WTC11 (cell line): ENCODE results near the gene FLOT2. TPM values are rescaled to one million over a fixed set of nuclear protein-coding genes. Genes with fewer than 3 reads are reported as not detected.
"Not testable (repeated sequence)": the region's sequence is repeated elsewhere in the genome, so short reads cannot be mapped to it uniquely, and the experiment has no call there.

Experiments used
- ATAC-seq: fragments of 200-7000 bp; cut with Tn5 transposase; 2 replicates; pipeline ENCODE4 v1.10.0; 2021; ENCODE audit warnings: mild to moderate bottlenecking, moderate library complexity
- CTCF ChIA-PET: fragments of 300-600 bp; sonication (Branson Sonifier 250); formaldehyde crosslinking; loops from one replicate; lab custom pipeline; 2021; ENCODE audit warnings: antibody characterized with exemption; lab: Charles Lee
- POLR2A ChIA-PET: fragments of 350-600 bp; sonication (Branson Sonifier 250); formaldehyde crosslinking; loops from one replicate; lab custom pipeline; 2021; ENCODE audit warnings: antibody characterized with exemption; lab: Charles Lee
- DNase-seq: peaks from one replicate; pipeline ENCODE4 v3.0.0; 2021; ENCODE audit warnings: low spot score
- H3K27ac Mint-ChIP-seq: 2 replicates; pipeline ENCODE4 v1.8.0; 2021; ENCODE audit warnings: mixed read lengths
- H3K27me3 Mint-ChIP-seq: 2 replicates; pipeline ENCODE4 v1.8.0; 2021; ENCODE audit warnings: low read depth, mild to moderate bottlenecking, moderate library complexity, mixed read lengths
- H3K36me3 Mint-ChIP-seq: 2 replicates; pipeline ENCODE4 v1.8.0; 2021; ENCODE audit warnings: mixed read lengths
- H3K4me1 Mint-ChIP-seq: 2 replicates; pipeline ENCODE4 v1.8.0; 2022; ENCODE audit warnings: mixed read lengths
- H3K4me3 Mint-ChIP-seq: 2 replicates; pipeline ENCODE4 v1.8.0; 2021; ENCODE audit warnings: mild to moderate bottlenecking, moderate library complexity, mixed read lengths
- H3K9me3 Mint-ChIP-seq: 2 replicates; pipeline ENCODE4 v1.8.0; 2021; ENCODE audit warnings: mixed read lengths
- ESRRA ChIP-seq: sonication (generic); formaldehyde crosslinking; IDR thresholded peaks from 2 replicates; pipeline ENCODE4 v1.8.1; 2022; ENCODE audit warnings: mild to moderate bottlenecking, missing genetic modification reagents, borderline replicate concordance
- GTF2I ChIP-seq: fragments of 250-450 bp; sonication (Bioruptor Pico); conservative IDR thresholded peaks from 2 replicates; pipeline ENCODE4 v1.4.0; 2021; ENCODE audit warnings: mild to moderate bottlenecking
- HMGA2 ChIP-seq: fragments of 250-450 bp; sonication (Bioruptor Pico); IDR thresholded peaks from 2 replicates; pipeline ENCODE4 v1.4.0; 2021; ENCODE audit warnings: mild to moderate bottlenecking, moderate library complexity
- OVOL2 ChIP-seq: fragments of 250-450 bp; sonication (Bioruptor Pico); IDR thresholded peaks from 2 replicates; pipeline ENCODE4 v1.9.0; 2021; ENCODE audit warnings: mild to moderate bottlenecking, borderline replicate concordance
- total RNA-seq: library from RNA; stranded (reverse); gene quantifications from 3 replicates; pipeline ENCODE4 v1.2.3, GENCODE V29; 2021
- TF ChIP-seq, protein P1 (sequence below): fragments of 200-600 bp; IDR thresholded peaks from 2 replicates; pipeline ENCODE4 v1.8.0; 2022; ENCODE audit warnings: antibody characterized with exemption
- TF ChIP-seq, protein P2 (sequence below): sonication (generic); formaldehyde crosslinking; IDR thresholded peaks from 2 replicates; pipeline ENCODE4 v1.8.0; 2023; ENCODE audit warnings: missing genetic modification reagents
- TF ChIP-seq, protein P3 (sequence below): sonication (generic); formaldehyde crosslinking; IDR thresholded peaks from 2 replicates; pipeline ENCODE4 v1.8.0; 2022; ENCODE audit warnings: missing genetic modification reagents
- TF ChIP-seq, protein P4 (sequence below): sonication (generic); formaldehyde crosslinking; IDR thresholded peaks from 2 replicates; pipeline ENCODE4 v1.8.0; 2022; ENCODE audit warnings: mild to moderate bottlenecking, missing genetic modification reagents
- TF ChIP-seq, protein P5 (sequence below): sonication (generic); formaldehyde crosslinking; IDR thresholded peaks from 2 replicates; pipeline ENCODE4 v1.8.1; 2023; ENCODE audit warnings: mild to moderate bottlenecking, missing genetic modification reagents, borderline replicate concordance

FLOT2 gene
- total RNA-seq, 1 experiment from 2014 or later: 139 TPM

DNA sequence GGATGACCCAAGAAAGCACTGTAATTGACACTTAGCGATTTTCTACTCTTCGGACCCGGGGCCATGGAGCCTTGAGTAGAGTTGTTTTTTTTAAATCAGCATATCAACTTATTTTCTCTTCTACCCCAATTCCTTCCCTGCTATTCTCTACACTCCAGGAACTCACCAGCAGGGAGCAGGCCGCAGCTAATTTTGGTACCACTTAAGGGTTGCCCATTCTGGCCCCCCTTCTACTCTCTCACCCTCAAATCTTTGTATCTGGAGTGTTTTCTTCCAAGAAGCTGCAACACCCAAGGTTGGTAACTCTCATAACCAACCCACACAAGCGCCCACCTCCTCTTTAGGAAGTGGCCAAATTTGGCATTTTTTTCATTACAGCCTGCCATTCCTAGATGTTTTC lies 48.3 kb downstream of the FLOT2 start (continued):
- TF ChIP-seq ESRRA (CRISPR knock-in tag): no peak

DNA sequence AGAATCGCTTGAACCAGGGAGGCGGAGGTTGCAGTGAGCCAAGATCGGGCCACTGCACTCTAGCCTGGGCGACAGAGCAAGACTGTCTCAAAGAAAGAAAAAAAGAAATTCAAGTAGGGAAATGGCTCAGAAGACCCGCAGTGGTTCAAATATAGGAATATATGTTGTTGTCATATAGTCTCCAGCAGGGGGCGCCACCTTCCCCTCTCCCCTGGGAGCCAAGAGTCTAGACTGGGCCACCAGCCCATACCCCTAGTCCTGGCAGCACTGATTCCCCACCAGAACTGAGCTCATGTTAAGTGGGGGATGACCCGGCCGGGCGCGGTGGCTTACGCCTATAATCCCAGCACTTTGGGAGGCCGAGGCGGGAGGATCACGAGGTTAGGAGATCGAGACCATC lies 48.9 kb downstream of the FLOT2 start:
- H3K4me3 Mint-ChIP-seq, H3K9me3 Mint-ChIP-seq, H3K27ac Mint-ChIP-seq, H3K4me1 Mint-ChIP-seq, H3K27me3 Mint-ChIP-seq, H3K36me3 Mint-ChIP-seq, POLR2A ChIA-PET: not testable (repeated sequence)
- TF ChIP-seq, protein P1, sequence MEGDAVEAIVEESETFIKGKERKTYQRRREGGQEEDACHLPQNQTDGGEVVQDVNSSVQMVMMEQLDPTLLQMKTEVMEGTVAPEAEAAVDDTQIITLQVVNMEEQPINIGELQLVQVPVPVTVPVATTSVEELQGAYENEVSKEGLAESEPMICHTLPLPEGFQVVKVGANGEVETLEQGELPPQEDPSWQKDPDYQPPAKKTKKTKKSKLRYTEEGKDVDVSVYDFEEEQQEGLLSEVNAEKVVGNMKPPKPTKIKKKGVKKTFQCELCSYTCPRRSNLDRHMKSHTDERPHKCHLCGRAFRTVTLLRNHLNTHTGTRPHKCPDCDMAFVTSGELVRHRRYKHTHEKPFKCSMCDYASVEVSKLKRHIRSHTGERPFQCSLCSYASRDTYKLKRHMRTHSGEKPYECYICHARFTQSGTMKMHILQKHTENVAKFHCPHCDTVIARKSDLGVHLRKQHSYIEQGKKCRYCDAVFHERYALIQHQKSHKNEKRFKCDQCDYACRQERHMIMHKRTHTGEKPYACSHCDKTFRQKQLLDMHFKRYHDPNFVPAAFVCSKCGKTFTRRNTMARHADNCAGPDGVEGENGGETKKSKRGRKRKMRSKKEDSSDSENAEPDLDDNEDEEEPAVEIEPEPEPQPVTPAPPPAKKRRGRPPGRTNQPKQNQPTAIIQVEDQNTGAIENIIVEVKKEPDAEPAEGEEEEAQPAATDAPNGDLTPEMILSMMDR: peak; percentile 86
- DNase-seq (peak; percentile 63), ATAC-seq (peak; percentile 77)
- CTCF ChIA-PET: interaction anchor here (0.6 to 3.0 kb wide), 32 partner anchors 9 to 268 kb away, joined by 3 to 31 read pairs (median 4); partner anchors contain the start of genes DHRS13, FLOT2, PROCA1 and RPL23A

DNA sequence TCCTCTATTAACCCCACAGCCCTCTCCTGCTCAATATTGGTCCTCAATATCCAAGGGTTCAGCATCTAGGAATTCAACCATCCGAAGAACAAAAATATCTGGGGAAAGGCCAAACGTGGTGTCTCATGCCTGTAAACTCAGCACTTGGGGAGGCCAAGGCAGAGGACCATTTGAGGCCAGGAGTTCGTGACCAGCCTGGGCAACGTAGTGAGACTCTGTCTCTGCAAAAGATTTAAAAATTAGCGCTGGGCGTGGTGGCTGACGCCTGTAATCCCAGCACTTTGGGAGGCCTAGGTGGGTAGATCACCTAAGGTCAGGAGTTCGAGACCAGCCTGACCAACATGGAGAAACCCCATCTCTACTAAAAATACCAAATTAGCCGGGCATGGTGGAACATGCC lies 50.8 kb downstream of the FLOT2 start:
- H3K4me3 Mint-ChIP-seq, ATAC-seq, H3K9me3 Mint-ChIP-seq, DNase-seq, H3K27ac Mint-ChIP-seq, H3K27me3 Mint-ChIP-seq, CTCF ChIA-PET, H3K36me3 Mint-ChIP-seq, H3K4me1 Mint-ChIP-seq, POLR2A ChIA-PET: not testable (repeated sequence)

DNA sequence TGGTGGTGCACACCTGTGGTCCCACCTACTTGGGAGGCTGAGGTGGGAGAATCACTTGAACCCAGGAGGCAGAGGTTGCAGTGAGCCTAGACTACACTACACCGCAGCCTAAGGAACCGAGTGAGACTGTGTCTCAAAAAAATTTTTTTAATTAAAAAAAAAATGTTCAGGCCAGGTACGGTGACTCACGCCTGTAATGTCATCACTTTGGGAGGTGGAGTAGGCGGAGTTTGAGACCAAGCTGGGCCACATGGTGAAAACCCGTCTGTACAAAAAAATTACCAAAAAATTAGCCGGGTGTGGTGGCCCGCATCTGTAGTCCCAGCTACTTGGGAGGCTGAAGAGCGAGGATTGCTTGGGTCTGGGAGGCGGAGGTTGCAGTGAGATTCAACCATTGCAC lies 51.3 kb downstream of the FLOT2 start:
- ATAC-seq: no peak
- Mint-ChIP-seq H3K36me3 (no peaks in the 10 kb centered on the region), H3K27me3 (no peaks in the 10 kb centered on the region), H3K4me3 (no peak overlapping the region), H3K4me1 (peaks cover 6% of the 10 kb centered on the region), H3K9me3 (no peaks in the 10 kb centered on the region), H3K27ac (no peak overlapping the region)
- DNase-seq: no peak
- ChIA-PET POLR2A (no interaction called here), CTCF (no interaction called here)
- TF ChIP-seq OVOL2 (CRISPR knock-in tag): no peak
- TF ChIP-seq, protein P2, sequence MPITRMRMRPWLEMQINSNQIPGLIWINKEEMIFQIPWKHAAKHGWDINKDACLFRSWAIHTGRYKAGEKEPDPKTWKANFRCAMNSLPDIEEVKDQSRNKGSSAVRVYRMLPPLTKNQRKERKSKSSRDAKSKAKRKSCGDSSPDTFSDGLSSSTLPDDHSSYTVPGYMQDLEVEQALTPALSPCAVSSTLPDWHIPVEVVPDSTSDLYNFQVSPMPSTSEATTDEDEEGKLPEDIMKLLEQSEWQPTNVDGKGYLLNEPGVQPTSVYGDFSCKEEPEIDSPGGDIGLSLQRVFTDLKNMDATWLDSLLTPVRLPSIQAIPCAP (CRISPR knock-in tag): no peak
- TF ChIP-seq HMGA2 (CRISPR knock-in tag): no peak
- TF ChIP-seq, protein P3, sequence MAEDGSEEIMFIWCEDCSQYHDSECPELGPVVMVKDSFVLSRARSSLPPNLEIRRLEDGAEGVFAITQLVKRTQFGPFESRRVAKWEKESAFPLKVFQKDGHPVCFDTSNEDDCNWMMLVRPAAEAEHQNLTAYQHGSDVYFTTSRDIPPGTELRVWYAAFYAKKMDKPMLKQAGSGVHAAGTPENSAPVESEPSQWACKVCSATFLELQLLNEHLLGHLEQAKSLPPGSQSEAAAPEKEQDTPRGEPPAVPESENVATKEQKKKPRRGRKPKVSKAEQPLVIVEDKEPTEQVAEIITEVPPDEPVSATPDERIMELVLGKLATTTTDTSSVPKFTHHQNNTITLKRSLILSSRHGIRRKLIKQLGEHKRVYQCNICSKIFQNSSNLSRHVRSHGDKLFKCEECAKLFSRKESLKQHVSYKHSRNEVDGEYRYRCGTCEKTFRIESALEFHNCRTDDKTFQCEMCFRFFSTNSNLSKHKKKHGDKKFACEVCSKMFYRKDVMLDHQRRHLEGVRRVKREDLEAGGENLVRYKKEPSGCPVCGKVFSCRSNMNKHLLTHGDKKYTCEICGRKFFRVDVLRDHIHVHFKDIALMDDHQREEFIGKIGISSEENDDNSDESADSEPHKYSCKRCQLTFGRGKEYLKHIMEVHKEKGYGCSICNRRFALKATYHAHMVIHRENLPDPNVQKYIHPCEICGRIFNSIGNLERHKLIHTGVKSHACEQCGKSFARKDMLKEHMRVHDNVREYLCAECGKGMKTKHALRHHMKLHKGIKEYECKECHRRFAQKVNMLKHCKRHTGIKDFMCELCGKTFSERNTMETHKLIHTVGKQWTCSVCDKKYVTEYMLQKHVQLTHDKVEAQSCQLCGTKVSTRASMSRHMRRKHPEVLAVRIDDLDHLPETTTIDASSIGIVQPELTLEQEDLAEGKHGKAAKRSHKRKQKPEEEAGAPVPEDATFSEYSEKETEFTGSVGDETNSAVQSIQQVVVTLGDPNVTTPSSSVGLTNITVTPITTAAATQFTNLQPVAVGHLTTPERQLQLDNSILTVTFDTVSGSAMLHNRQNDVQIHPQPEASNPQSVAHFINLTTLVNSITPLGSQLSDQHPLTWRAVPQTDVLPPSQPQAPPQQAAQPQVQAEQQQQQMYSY (CRISPR knock-in tag): no peak
- TF ChIP-seq, protein P4, sequence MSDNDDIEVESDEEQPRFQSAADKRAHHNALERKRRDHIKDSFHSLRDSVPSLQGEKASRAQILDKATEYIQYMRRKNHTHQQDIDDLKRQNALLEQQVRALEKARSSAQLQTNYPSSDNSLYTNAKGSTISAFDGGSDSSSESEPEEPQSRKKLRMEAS (CRISPR knock-in tag): no peak
- no peak for TF ChIP-seq GTF2I (CRISPR knock-in tag)
- TF ChIP-seq, protein P5, sequence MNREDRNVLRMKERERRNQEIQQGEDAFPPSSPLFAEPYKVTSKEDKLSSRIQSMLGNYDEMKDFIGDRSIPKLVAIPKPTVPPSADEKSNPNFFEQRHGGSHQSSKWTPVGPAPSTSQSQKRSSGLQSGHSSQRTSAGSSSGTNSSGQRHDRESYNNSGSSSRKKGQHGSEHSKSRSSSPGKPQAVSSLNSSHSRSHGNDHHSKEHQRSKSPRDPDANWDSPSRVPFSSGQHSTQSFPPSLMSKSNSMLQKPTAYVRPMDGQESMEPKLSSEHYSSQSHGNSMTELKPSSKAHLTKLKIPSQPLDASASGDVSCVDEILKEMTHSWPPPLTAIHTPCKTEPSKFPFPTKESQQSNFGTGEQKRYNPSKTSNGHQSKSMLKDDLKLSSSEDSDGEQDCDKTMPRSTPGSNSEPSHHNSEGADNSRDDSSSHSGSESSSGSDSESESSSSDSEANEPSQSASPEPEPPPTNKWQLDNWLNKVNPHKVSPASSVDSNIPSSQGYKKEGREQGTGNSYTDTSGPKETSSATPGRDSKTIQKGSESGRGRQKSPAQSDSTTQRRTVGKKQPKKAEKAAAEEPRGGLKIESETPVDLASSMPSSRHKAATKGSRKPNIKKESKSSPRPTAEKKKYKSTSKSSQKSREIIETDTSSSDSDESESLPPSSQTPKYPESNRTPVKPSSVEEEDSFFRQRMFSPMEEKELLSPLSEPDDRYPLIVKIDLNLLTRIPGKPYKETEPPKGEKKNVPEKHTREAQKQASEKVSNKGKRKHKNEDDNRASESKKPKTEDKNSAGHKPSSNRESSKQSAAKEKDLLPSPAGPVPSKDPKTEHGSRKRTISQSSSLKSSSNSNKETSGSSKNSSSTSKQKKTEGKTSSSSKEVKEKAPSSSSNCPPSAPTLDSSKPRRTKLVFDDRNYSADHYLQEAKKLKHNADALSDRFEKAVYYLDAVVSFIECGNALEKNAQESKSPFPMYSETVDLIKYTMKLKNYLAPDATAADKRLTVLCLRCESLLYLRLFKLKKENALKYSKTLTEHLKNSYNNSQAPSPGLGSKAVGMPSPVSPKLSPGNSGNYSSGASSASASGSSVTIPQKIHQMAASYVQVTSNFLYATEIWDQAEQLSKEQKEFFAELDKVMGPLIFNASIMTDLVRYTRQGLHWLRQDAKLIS (CRISPR knock-in tag): no peak
